Cerebellar cortex (tissue), 1 donor: ENCODE data around the gene RPS13.
"Not testable (repeated sequence)": the region's sequence is repeated elsewhere in the genome, so short reads cannot be mapped to it uniquely, and the experiment has no call there.

Experiments used
- DNase-seq: peaks from one replicate; pipeline ENCODE4 v3.0.0-alpha.2; 2015; ENCODE audit warnings: low spot score

Gene RPS13

DNA sequence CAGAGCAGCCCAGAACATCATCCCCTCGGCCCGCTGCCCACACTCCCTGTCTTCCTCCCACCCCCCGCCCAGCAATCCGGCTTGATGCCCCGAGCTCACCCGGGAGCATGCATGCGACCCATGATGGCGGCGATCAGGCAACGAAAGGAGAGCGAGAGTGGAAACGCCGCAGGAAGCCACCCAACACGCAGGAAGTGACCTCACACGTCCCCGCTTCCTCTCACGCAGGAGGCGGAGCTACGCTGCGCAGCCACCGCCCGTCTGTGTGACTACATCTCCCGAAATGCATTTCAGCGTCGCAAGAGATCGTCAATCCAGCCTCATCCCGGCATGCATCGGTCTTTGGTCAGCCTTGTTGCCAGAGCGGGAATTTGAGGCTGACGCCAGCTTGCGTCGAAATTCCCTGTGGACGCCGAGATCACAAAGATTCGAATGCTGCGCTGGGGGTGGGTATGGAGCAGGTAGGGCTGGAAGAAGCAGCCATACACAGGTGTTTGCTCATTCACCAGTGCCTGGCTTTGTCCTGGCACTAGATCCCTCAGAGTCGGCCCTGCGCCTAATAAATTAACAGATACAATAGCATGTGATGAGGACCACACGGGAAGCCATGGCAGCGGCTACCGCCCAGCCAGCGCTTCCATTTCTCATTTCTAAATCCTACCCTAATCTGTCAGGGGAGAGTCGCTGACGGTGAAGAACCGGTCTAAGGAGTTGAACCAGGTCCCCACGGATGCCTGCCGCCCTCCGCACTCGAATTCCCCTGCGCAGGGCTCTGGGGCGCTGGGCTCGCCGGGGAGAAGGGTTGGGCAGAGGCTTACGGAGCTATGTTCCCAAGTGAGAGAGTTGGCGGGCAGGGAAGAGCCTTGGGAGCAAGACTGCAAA is at the start of gene RPS13:
Gene RPS13, minus strand, starts transcription at position 148 of the 882 bp plus-strand sequence. Its CDS starts 26 bp downstream, at position 122.
- peak; percentile 99 for DNase-seq

DNA sequence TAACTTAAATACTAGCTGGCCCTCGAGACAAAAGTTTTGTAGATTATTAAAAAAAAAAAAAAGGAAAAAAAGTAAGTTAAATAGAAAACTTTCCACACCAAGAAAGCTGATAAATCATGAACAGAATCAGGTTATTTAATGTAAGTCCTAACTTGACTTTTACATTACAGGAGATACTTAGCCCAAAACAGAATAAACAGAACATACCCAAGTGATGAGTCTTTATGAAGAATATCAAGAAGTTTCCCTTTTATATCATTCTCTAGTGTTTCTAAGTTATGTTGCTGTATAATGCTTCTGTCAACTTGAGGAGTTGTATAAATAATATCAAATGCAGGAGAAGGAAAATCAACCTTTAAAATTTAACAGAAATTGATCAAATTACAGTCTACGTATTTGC is 44.5 kb upstream of the RPS13 start:
- DNase-seq: no peak

DNA sequence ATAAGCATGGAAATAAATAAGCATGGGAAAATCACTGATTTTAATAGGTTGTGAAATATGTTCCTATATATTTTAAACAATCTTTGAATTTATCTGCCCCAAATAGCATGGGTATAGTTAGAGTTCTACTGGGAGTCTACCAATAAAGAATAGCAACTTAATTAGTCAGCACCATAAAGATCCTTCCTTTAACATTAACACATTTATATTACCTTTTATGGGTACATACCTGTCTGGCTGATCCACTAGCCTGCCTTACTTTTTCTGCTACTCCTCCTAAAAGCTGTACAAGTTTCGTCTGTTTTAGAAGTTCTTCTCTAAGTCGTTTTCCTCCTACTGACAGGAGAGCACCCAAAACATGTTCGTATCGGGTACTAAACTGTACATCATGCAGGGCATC is 39.8 kb upstream of the RPS13 start:
- DNase-seq: no peak

DNA sequence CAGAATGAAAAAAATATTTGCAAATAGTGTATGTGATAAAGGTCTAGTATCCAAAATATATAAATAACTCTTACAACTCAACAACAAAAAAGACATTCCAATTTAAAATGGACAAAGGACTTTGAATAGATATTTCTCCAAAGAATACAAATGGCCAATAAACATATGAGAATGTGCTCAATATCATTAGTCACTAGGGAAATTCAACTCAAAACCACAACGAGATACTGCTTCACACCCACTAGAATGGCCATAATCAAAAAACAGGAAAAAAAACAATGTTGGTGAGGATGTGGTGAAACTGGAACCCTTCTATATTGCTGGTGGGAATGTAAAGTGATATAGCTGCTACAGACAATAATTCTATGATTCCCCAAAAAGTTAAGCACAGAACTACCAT is 38.6 kb upstream of the RPS13 start:
- no peak for DNase-seq

DNA sequence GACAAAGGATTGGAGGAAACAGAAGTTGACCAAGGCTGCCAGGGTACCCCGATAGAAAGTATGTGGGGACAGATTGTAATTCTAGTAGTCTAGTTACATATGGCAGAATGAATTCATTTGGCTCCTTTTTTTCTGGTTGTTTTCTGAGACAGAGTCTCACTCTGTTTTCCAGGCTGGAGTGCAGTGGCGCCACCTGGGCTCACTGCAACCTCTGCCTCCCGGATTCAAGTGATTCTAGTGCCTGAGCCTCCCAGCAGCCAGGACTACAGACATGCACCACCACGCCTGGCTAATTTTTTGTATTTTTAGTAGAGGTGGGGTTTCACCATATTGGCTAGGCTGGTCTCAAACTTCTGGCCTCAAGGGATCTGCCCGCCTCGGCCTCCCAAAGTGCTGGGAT is 30.3 kb upstream of the RPS13 start:
- peak; percentile 27 for DNase-seq

DNA sequence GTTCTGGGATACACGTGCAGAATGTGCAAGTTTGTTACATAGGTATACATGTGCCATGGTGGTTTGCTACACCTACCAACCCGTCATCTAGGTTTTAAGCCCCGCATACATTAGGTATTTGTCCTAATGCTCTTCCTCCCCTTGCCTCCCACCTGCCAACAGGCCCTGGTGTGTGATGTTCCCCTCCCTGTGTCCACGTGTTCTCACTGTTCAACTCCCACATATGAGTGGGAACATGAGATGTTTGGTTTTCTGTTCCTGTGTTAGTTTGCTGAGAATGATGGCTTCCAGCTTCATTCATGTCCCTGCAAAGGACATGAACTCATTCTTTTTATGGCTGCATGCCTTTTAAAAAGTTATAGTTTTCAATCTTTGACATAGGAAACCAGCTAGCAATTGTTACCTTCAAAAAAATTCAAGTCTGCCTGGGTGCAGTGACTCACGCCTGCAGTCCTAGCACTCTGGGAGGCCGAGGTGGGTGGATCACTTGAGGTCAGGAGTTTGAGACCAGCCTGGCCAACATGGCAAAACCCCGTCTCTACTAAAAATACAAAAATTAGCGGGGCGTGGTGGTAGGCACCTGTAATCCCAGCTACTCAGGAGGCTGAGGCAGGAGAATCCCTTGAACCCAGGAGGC is 28.1 kb upstream of the RPS13 start:
- DNase-seq: not testable (repeated sequence)

DNA sequence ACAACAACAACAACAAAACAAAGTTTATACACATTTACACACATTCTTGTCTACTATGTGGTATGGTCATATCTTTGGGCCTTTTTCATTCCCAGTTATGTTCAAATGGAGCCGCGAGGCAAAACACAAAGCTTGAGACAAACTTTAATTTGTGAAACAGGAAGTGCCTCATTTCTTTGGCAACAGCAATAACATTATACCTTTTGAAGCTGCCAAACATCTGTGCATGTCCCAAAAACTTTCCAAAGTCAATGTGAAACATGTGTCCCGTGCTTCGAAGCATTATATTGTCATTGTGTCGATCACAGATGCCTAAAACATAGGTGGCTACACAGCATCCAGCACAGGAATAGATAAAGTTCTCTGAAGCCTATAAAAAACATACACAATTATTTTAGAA is 25.0 kb upstream of the RPS13 start:
- no peak for DNase-seq

DNA sequence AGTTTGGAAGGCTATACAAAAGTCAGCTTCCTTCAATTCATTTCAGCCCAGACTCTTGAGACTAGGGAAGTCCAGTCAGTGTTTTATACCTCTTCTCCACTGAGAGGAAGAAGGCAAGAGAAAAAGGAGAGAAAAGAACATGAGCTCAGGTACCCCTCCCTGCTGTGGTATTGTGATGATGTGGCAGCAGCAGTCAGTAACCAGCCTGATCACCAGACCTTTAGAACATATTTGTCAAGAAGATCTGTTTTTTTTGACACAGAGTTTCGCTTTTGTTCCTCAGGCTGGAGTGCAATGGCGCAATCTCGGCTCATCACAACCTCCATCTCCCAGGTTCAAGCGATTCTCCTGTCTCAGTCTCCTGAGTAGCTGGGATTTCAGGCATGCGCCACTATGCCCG is 21.2 kb upstream of the RPS13 start:
- no peak for DNase-seq

DNA sequence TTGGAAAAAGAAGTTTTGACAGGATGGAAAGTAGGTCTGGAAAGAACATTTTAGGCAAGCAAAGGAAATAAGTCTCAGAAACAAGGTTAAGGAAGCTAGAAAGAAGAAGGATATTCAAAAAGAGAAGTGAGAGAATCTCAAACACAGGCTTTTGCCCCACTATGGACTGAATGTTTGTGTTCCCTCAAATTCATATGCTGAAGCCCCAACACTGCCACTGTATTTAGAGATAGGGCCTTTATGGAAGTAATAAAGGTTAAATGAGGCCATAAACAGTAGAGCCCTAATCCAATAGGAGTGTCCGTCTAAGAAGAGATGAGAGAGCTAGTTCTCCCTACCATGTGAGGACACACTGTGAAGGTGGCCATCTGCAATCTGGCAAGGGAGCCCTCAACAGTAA is 20.6 kb upstream of the RPS13 start:
- DNase-seq: no peak

DNA sequence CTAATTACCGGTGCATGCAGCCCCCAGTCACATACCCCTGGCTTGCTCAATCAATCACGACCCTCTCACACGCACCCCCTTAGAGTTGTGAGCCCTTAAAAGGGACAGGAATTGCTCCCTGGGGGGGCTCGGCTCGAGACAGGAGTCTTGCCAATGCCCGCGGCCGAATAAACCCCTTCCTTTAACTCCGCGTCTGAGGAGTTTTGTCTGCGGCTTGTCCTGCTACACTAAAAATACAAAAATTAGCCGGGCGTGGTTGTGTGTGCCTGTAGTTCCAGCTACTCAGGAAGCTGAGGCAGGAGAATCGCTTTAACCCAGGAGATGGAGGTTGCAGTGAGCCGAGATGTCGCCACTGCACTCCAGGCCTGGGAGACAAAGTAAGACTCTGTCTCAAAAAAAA is 8.5 kb upstream of the RPS13 start:
- not testable (repeated sequence) for DNase-seq

DNA sequence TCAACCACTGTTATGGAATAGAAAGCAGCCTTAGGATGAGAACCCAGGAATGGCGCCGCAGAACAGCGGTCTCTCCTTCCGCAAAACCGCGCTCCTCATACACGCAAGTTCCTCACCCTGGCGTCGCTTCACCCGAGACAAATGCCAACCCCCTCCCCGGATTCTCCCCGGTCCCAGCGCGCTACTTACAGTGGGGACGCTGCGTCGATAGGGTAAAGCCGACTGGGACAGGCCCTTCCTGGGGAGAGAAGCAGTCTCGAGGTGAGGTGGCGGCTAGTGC is 287 bp downstream of the RPS13 start:
- DNase-seq: no peak

DNA sequence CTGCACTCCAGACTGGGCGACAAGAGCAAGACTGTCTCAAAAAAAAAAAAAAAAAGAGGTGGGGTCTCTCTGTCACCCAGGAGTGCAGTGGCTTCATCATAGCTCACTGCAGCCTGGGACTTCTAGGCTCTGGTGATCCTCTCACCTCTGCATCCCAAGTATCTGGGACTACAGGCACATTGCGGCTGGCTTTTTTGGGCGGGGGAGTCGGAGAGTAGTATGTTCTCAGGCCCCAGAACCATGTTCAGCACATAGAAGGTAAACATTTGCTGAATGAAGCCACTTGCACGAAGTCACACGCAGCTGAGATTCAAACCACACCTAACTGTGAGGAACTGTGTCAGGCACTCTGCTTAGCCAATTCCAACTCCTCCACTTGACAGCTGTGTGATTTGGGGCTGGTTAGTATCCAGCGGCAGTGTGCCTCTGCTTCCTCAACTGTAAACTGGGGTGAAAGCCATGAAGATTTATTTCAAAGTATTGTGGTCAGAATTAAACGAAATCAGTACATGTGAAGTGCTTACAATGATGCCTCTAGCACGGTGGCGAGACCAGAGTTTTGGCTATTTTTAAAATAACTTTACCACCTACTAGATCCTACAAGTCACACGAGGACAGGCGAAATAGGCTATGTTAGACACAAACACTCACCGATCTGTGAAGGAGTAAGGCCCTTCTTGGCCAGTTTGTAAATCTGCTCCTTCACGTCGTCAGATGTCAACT is 789 bp downstream of the RPS13 start:
- no peak for DNase-seq

DNA sequence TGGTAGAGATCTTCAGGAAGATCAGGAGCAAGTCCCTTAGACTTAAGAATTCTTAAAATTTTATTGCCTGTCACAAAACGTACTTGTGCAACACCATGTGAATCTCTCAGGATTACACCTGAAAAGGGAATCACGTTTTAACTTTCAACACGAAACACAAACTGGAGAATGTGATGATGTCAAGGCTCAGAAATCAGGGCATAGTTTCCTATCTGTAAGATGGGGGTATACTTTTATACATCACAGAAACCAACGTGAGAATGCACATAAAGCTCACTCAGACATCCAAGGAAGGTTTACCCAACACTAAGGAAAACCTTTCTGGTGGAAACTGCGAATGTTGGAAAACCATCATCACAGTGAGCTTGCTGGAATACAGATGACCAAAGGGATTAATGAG is 2.0 kb downstream of the RPS13 start:
- DNase-seq: no peak

DNA sequence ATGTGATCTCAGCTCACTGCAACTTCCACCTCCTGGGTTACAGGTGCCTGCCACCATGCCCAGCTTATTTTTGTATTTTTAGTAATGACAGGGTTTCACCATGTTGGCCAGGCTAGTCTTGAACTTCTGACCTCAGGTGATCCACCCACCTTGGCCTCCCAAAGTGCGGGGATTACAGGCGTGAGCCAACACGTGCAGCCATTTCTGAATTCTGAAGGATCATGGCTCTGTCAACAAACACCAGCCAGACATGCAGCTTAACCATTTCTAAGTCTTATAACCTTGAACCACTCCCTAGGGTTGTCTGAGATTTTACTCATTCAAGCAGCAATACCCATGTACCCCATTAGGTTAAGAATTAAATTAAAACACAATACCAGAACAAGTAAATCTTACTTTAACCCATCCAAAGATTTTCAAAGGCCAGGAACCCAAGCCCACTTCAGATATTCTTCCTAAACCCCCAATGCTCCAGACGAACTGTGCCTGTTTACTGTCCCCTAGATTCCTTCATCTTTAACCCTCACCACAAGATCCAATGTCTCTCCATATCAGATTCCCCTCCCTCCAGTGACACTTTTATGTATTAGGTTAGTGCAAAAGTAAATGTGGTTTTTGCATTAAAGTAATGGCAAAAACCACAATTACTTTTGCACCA is 4.0 kb downstream of the RPS13 start:
- DNase-seq: no peak

DNA sequence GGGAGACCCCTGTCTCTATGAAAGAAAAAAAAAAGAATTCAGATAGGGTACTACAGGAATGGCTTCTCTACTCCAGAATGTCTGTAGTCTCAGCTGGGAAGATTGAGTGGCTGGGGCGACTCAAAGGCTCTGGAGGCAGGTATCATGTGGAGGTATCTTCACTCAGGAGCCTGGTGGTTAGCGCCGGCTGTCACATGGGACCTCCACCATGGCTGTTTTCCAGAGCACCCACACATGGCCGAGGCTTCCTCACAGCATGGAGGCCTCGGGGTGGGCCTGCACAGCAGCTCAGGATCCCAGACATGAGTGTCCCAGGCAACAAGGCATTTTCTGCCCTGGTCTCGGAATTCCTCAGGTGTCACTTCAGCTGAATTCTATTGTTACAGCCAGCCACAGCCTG is 10.1 kb downstream of the RPS13 start:
- no peak for DNase-seq

DNA sequence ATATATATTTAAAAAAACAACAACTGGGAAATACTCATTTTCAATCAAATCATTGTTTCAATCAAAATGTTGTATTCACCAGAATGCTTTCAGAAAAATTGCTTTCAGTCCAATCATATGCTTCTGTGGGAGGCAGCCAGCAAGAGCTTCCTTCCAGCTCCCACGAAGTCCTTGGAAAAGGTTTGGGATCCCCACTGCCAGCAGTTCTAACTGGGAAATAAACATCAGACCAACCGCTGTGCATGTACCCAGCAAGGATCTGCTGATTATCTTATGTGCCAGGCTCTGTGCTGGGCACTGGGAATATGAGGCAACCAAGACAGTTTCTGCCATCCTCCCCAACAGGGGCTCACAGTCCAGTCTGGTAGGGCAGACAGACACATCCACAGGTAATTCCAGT is 10.8 kb downstream of the RPS13 start:
- peak; percentile 73 for DNase-seq

DNA sequence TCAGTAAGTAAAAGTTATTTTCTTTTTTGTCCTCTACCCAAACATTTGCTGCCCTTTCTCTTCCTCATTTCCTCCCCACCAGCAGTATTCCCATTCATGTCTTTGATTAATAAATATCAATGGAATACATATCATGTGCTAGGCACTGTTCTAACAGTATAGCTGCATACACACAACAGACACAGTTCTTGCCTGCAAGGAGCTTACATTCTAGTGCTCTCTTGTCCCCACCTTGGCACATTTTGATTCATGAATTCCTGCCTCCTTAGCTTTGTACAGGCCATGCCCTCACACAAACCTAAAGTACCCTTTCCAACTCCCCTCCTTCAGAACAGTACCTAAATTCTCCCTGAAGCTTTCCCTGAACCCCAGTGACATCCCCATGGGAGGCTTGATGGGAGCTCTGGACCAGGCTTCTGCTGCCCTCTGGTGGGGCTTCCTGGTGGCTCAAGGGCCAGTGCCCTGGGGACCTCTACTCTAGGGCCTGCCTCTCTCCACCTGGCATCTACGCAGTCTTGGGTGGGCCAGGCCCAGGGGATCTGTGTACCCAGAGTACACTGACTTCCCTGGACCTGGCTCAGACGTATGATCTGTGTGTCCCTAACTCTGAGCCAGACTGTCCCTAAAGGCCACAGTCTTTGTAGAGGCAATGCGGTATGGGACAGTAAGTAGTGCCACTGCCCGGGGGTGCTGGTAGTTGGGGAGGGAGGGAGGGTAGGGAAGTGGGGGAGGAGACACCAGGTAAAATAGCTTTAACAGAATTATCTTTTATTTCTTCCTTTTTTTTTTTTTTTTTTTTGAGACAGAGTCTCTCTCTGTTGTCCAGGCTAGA is 14.1 kb downstream of the RPS13 start:
- DNase-seq: peak; percentile 34

DNA sequence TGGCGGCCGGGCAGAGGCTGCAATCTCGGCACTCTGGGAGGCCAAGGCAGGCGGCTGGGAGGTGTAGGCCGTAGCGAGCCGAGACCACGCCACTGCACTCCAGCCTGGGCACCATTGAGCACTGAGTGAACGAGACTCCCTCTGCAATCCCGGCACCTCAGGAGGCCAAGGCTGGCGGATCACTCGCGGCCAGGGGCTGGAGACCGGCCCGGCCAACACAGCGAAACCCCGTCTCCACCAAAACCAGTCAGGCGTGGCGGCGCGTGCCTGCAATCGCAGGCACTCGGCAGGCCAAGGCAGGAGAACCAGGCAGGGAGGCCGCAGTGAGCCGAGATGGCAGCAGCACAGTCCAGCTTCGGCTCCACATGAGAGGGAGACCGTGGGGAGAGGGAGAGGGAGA is 26.3 kb downstream of the RPS13 start:
- DNase-seq: not testable (repeated sequence)

DNA sequence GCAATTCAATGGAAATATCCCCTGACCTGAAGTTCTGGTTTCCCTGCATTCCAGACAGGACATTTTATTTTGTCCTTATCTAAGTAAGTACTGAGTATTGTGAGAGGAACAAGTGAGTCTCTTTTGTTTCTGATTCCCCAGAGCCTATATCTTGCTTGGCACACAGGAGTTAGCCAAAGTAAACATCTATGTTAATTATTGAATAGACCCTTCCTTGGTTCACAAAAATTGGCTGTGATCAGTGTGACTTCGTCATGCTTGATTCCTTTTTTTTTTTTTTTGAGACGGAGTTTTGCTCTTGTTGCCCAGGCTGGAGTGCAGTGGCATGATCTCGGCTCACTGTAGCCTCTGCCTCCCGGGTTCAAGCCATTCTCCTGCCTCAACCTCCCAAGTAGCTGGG is 29.0 kb downstream of the RPS13 start:
- not testable (repeated sequence) for DNase-seq

DNA sequence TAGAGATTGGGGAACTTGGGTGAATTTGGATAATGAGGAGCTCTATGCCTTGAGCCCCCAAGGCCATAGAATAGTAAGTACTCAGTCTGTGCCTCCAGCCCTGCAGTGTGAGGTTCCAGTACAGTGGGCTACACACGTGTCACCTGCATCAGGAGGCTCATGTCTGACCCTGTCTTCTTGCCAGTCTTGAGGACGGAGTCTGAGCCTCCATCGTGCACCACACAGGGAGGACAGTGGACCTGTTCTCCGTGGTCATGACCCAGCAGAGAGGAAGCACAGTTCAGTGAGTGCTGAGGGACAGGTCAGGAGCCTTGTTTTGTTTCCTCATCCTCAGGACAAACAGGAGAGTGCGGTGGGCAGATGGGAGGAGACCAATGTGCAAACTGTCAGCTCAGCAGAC is 30.8 kb downstream of the RPS13 start:
- DNase-seq: no peak
